Gastrocnemius medialis (tissue), 4 donors: ENCODE data around the gene MDM2. TPM values are rescaled to one million over a fixed set of nuclear protein-coding genes. Genes with fewer than 3 reads are reported as not detected.

ENCODE experiments used
- ATAC-seq, 2 donors: fragments of 150-250 bp; one replicate each; pipeline ENCODE4 v1.9.1; 2016
- DNase-seq, 2 donors: peaks; one replicate each; pipeline ENCODE4 v3.0.0-alpha.2; 2019
- H3K27ac ChIP-seq, 4 donors: fragments of 200-600 bp; sonication (generic); 1 replicate in 1 of 4; 2 replicates in 3 of 4; pipeline ENCODE4 v1.5.1; 2016 to 2018; ENCODE audit warnings: mild to moderate bottlenecking in 2 of 4, moderate library complexity in 1 of 4
- H3K27me3 ChIP-seq, 3 donors: fragments of 200-600 bp; sonication (generic) in 2 of 3; 1 replicate in 1 of 3; 2 replicates in 2 of 3; pipeline versions ENCODE4 v1.5.1 to v1.6.0; 2016 to 2019; ENCODE audit warnings: mild to moderate bottlenecking in 1 of 3, moderate library complexity in 1 of 3
- H3K36me3 ChIP-seq, 2 donors: fragments of 200-600 bp; sonication (generic) in 1 of 2; one replicate each; pipeline ENCODE4 v1.5.1; 2017 to 2018
- H3K4me1 ChIP-seq, 2 donors: fragments of 200-600 bp; sonication (generic) in 1 of 2; one replicate each; pipeline ENCODE4 v1.5.1; 2016 to 2017; ENCODE audit warnings: mild to moderate bottlenecking in 2 of 2
- H3K4me3 ChIP-seq, 4 donors: fragments of 200-600 bp; sonication (generic) in 3 of 4; 1 replicate in 1 of 4; 2 replicates in 3 of 4; pipeline ENCODE4 v1.5.1; 2016 to 2019; ENCODE audit warnings: mild to moderate bottlenecking in 2 of 4
- H3K9me3 ChIP-seq, 3 donors: fragments of 200-600 bp; sonication (generic) in 2 of 3; 1 replicate in 1 of 3; 2 replicates in 2 of 3; pipeline ENCODE4 v1.5.1; 2016 to 2019
- CTCF ChIP-seq, 5 experiments: fragments of 450-650 bp in 3 of 5; fragments of 200-600 bp in 2 of 5; sonication (generic) in 2 of 5; IDR thresholded peaks in 4 of 5; conservative IDR thresholded peaks in 1 of 5; 1 replicate in 4 of 5; 2 replicates in 1 of 5; pipeline ENCODE4 v1.5.1; 2016 to 2019; ENCODE audit warnings: antibody characterized with exemption in 5 of 5, mild to moderate bottlenecking in 3 of 5, moderate library complexity in 3 of 5
- POLR2A ChIP-seq, 2 donors: fragments of 450-650 bp; IDR thresholded peaks; one replicate each; pipeline ENCODE4 v1.6.1; 2017; ENCODE audit warnings: antibody characterized with exemption in 2 of 2, mild to moderate bottlenecking in 2 of 2, moderate library complexity in 2 of 2
- in situ Hi-C, 4 donors: fragments of 200-750 bp; cut with MboI; loops; one replicate each; pipeline versions ENCODE4 v1.15.0 to v1.8.0; 2017; ENCODE audit warnings: low sequenced_read_pairs in 4 of 4
- intact Hi-C: fragments of 100-400 bp; cut with DNase I; formaldehyde crosslinking; loops from one replicate; pipeline ENCODE4 v1.15.1; 2023; ENCODE audit warnings: low total_unique reads
- total RNA-seq, 4 donors: library from RNA; depleted of rRNA; stranded (reverse); fragments of >200 nt; gene quantifications; one replicate each; pipeline versions ENCODE4 v1.1.0 to v1.2.3, GENCODE V29; 2016

The MDM2 gene
- total RNA-seq, 4 donors from 2014 or later: 61.6 to 92.2 (median 70.0) TPM

DNA sequence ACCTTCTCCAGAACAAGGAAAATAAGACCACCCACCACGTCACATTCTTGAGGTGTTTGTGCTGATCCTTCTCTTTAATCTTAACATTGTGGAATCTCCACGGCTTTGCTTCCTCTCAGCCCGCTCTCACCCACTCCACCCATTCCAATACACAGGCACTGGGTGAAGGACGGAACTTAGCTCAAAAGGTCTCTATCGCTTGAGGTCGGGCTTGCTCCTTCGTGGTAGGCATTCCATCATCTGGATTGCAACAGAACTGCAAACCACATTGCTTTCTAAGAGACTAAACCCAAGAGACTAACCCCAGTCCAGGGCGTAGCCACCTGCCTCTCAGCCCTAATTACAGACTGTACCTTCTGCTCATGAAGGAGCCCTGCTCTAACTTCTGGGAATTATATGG, 24.0 kb upstream of the MDM2 start:
- Histone ChIP-seq H3K27ac (no peak overlapping the region), H3K4me1 (peaks cover 3 to 4% of the 10 kb centered on the region in 2 donors), H3K9me3 (no peaks in the 10 kb centered on the region), H3K36me3 (no peaks in the 10 kb centered on the region), H3K4me3 (no peak overlapping the region), H3K27me3 (no peaks in the 10 kb centered on the region)
- no peak for TF ChIP-seq CTCF (IDR thresholded peaks at IDR 0.05 in 4 of 5, conservative IDR thresholded peaks at IDR 0.05 in 1 of 5)
- no peak for TF ChIP-seq POLR2A (IDR thresholded peaks at IDR 0.05)
- intact Hi-C loops (no loop called here), in situ Hi-C loops (no loop called here)
- DNase-seq: no peak
- ATAC-seq: peak; percentile 22 to 26

DNA sequence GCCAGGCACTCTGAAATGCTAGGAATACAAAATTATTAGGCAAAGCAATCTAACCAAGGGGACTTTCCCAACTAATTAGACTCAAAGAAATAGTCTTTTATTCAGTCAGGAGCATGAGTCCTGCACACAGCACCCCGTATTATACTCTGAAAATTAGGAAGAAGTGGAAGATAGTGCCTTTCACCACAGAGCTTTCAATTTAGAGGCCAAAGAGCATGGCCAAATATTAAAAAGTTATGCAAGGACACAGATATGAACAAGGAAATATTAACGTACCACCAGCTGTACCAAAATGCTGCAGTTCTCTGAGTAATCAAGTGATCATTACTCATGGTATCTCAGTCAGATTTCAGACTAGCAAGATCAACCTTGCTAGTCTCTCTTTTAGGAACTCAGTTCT, 22.6 kb upstream of the MDM2 start:
- Histone ChIP-seq H3K9me3 (no peaks in the 10 kb centered on the region), H3K36me3 (no peaks in the 10 kb centered on the region), H3K27me3 (no peaks in the 10 kb centered on the region), H3K27ac (no peak overlapping the region), H3K4me3 (no peak overlapping the region), H3K4me1 (peaks cover 3 to 4% of the 10 kb centered on the region in 2 donors)
- in situ Hi-C loops (no loop called here), intact Hi-C loops (no loop called here)
- DNase-seq: no peak
- ATAC-seq: no peak
- no peak for TF ChIP-seq CTCF (IDR thresholded peaks at IDR 0.05 in 4 of 5, conservative IDR thresholded peaks at IDR 0.05 in 1 of 5)
- TF ChIP-seq POLR2A (IDR thresholded peaks at IDR 0.05): no peak

GRCh38 chr12:68785823-68786222, 22.2 kb upstream of the MDM2 start:
- Histone ChIP-seq H3K4me1 (peaks cover 3 to 4% of the 10 kb centered on the region in 2 donors), H3K27ac (no peak overlapping the region), H3K36me3 (no peaks in the 10 kb centered on the region), H3K9me3 (no peaks in the 10 kb centered on the region), H3K4me3 (no peak overlapping the region), H3K27me3 (no peaks in the 10 kb centered on the region)
- ATAC-seq (no peak), DNase-seq (no peak)
- in situ Hi-C loops (no loop called here), intact Hi-C loops (no loop called here)
- TF ChIP-seq CTCF (IDR thresholded peaks at IDR 0.05 in 4 of 5, conservative IDR thresholded peaks at IDR 0.05 in 1 of 5): no peak
- no peak for TF ChIP-seq POLR2A (IDR thresholded peaks at IDR 0.05)

- ATAC-seq (no peak), DNase-seq (no peak)
- intact Hi-C loops: no loop called here
- in situ Hi-C loops: no loop called here
- H3K27me3 ChIP-seq: no peaks in the 10 kb centered on the region
- H3K4me1 ChIP-seq: peaks cover 3 to 4% of the 10 kb centered on the region in 2 donors
- TF ChIP-seq POLR2A (IDR thresholded peaks at IDR 0.05): no peak
- no peak for TF ChIP-seq CTCF (IDR thresholded peaks at IDR 0.05 in 4 of 5, conservative IDR thresholded peaks at IDR 0.05 in 1 of 5)
- no peak overlapping the region for H3K4me3 ChIP-seq
- H3K36me3 ChIP-seq: no peaks in the 10 kb centered on the region
- H3K27ac ChIP-seq: peak overlapping the region; percentile 16 to 37 (median 28)
- H3K9me3 ChIP-seq: no peaks in the 10 kb centered on the region
These were observed 21.0 kb upstream of the MDM2 start for GRCh38 chr12:68786929-68787328.

- Histone ChIP-seq H3K4me3 (no peak overlapping the region), H3K27me3 (no peaks in the 10 kb centered on the region), H3K27ac (no peak overlapping the region), H3K36me3 (no peaks in the 10 kb centered on the region), H3K4me1 (peaks cover 3 to 4% of the 10 kb centered on the region in 2 donors), H3K9me3 (no peaks in the 10 kb centered on the region)
- intact Hi-C loops (no loop called here), in situ Hi-C loops (no loop called here)
- ATAC-seq (no peak), DNase-seq (no peak)
- TF ChIP-seq CTCF (IDR thresholded peaks at IDR 0.05 in 4 of 5, conservative IDR thresholded peaks at IDR 0.05 in 1 of 5) (no peak), POLR2A (IDR thresholded peaks at IDR 0.05) (no peak)
These were observed 19.3 kb upstream of the MDM2 start for GRCh38 chr12:68788554-68789143.
